ENCODE results near the gene UBP1. TPM values are rescaled to one million over a fixed set of nuclear protein-coding genes. Genes with fewer than 3 reads are reported as not detected.
A peak's percentile ranks its signal among the peaks of the same experiment; 100 is the strongest.
"Not testable (repeated sequence)": the region's sequence is repeated elsewhere in the genome, so short reads cannot be mapped to it uniquely, and the experiment has no call there.

Gene UBP1
- total RNA-seq, 1 donor from 2014 or later: 81.9 TPM

DNA sequence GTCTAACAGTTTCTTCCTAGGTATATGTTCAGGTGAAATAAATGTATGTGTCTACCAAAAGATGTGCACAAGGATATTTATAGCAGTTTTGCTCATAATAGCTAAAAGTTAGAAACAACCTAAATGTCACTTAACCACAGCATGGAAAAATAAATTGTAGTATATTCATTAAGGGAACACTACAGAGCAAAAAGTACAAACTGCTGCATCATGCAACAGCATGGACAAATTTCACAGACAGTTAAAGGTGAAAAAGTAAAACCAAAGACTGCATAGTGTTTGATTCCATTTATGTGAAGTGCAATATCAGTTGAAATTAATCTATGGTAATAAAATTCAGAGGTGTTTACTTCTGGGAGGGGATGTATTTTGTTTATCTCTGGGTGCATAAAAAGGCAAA is 100.4 kb downstream of the UBP1 start:
- Mint-ChIP-seq H3K27me3 (ENCODE audit: low read depth) (no peaks in the 10 kb centered on the region), H3K27ac (ENCODE audit: unreplicated experiment) (no peak overlapping the region), H3K36me3 (ENCODE audit: low read depth) (no peaks in the 10 kb centered on the region), H3K4me1 (no peaks in the 10 kb centered on the region), H3K9me3 (peaks cover 3% of the 10 kb centered on the region), H3K4me3 (no peak overlapping the region)
- no peak for DNase-seq (ENCODE audit: low read depth, low spot score)
- TF ChIP-seq, protein P1, sequence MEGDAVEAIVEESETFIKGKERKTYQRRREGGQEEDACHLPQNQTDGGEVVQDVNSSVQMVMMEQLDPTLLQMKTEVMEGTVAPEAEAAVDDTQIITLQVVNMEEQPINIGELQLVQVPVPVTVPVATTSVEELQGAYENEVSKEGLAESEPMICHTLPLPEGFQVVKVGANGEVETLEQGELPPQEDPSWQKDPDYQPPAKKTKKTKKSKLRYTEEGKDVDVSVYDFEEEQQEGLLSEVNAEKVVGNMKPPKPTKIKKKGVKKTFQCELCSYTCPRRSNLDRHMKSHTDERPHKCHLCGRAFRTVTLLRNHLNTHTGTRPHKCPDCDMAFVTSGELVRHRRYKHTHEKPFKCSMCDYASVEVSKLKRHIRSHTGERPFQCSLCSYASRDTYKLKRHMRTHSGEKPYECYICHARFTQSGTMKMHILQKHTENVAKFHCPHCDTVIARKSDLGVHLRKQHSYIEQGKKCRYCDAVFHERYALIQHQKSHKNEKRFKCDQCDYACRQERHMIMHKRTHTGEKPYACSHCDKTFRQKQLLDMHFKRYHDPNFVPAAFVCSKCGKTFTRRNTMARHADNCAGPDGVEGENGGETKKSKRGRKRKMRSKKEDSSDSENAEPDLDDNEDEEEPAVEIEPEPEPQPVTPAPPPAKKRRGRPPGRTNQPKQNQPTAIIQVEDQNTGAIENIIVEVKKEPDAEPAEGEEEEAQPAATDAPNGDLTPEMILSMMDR (conservative IDR thresholded peaks at IDR 0.05): no peak

DNA sequence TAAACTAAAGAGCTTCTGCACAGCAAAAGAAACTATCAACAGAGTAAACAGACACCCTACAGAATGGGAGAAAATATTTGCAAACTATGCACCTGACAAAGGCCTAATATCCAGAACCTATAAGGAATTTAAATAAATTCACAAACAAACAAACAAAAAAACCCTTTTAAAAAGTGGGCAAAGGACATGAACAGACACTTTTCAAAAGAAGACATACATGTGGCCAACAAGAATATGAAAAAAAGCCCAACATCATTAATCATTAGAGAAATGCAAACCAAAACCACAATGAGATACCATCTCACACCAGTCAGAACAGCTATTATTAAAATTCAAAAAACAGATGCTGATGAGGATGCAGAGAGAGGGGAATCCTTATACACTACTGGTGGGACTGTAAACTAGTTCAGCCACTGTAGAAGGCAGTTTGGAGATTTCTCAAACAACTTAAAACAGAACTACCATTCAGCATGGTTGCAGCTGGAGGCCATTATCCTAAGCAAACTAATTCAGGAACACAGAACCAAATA is 101.2 kb downstream of the UBP1 start:
- DNase-seq (ENCODE audit: low read depth, low spot score); H3K4me3 Mint-ChIP-seq; H3K4me1 Mint-ChIP-seq; H3K9me3 Mint-ChIP-seq; H3K27me3 Mint-ChIP-seq (ENCODE audit: low read depth); H3K36me3 Mint-ChIP-seq (ENCODE audit: low read depth): not testable (repeated sequence)
- peak overlapping the region; percentile 6 for H3K27ac Mint-ChIP-seq (ENCODE audit: unreplicated experiment)

Other genes with a start within 250 kb of the UBP1 start
- gene SUSD5, start 221.6 kb downstream of the UBP1 start, total RNA-seq: 1.8 and 2.1 TPM in 2 replicates
- gene FBXL2, start 163.0 kb downstream of the UBP1 start, total RNA-seq: 8.8 and 11.4 TPM in 2 replicates

Data from neural crest cell (in vitro differentiated cells).